HEK293 (cell line): ENCODE results near the gene C2orf74.

Experiments used
- CTCF ChIA-PET: fragments of 350-600 bp; formaldehyde crosslinking; extraction: SDS; loops from one replicate; lab custom pipeline; 2021; ENCODE audit warnings: antibody characterized with exemption; lab: Yijun Ruan, JAX
- POLR2A ChIA-PET: fragments of 300-600 bp; formaldehyde crosslinking; extraction: SDS; loops from one replicate; lab custom pipeline; 2020; ENCODE audit warnings: antibody characterized with exemption, inconsistent platforms; lab: Yijun Ruan, JAX
- H3K27ac ChIP-seq: fragments of 200-500 bp; sonication (Bioruptor generic); 2 replicates; pipeline ENCODE4 v1.5.1; 2014; ENCODE audit warnings: low read depth, low read length, control low read depth, inconsistent platforms; ENCODE audit errors: extremely low read depth
- H3K36me3 ChIP-seq, 2 experiments: fragments of 200-500 bp in 1 of 2; sonication (Bioruptor generic) in 1 of 2; 1 replicate in 1 of 2; 2 replicates in 1 of 2; pipeline ENCODE4 v1.5.1; 2014 to 2017; ENCODE audit warnings: inconsistent platforms in 2 of 2, low read length in 2 of 2; ENCODE audit not compliant: control insufficient read depth in 2 of 2, insufficient read depth in 1 of 2
- H3K4me1 ChIP-seq: fragments of 200-500 bp; sonication (Bioruptor generic); 2 replicates; pipeline ENCODE4 v1.5.1; 2014; ENCODE audit warnings: mild to moderate bottlenecking, low read length, inconsistent platforms; ENCODE audit not compliant: control insufficient read depth, insufficient read depth
- H3K4me3 ChIP-seq: 2 replicates; pipeline ENCODE4 v1.5.1; 2011; ENCODE audit warnings: low read depth, mild to moderate bottlenecking, control low read depth, low read length, moderate library complexity
- H3K9me3 ChIP-seq: fragments of 200-500 bp; sonication (Bioruptor generic); 2 replicates; pipeline ENCODE4 v1.5.1; 2014; ENCODE audit warnings: low read depth, low read length, inconsistent platforms; ENCODE audit not compliant: control insufficient read depth, insufficient read depth
- GLIS1 ChIP-seq: fragments of 450-650 bp; formaldehyde crosslinking; IDR thresholded peaks from 2 replicates; pipeline ENCODE4 v1.5.1; 2016; ENCODE audit warnings: missing biosample characterization, missing genetic modification characterization
- KLF17 ChIP-seq: fragments of 450-650 bp; formaldehyde crosslinking; IDR thresholded peaks from 2 replicates; pipeline ENCODE4 v1.5.1; 2016; ENCODE audit warnings: missing biosample characterization, missing genetic modification characterization
- OSR2 ChIP-seq: fragments of 450-650 bp; formaldehyde crosslinking; IDR thresholded peaks from 2 replicates; pipeline ENCODE4 v1.5.1; 2016; ENCODE audit warnings: missing biosample characterization, missing genetic modification characterization
- PRDM10 ChIP-seq: fragments of 450-650 bp; formaldehyde crosslinking; IDR thresholded peaks from 2 replicates; pipeline ENCODE4 v1.5.1; 2016; ENCODE audit warnings: missing biosample characterization, missing genetic modification characterization
- SCRT2 ChIP-seq: fragments of 450-650 bp; formaldehyde crosslinking; IDR thresholded peaks from 2 replicates; pipeline ENCODE4 v1.5.1; 2016; ENCODE audit warnings: missing biosample characterization, missing genetic modification characterization
- ZBTB10 ChIP-seq: fragments of 450-650 bp; formaldehyde crosslinking; IDR thresholded peaks from 2 replicates; pipeline ENCODE4 v1.5.1; 2016; ENCODE audit warnings: missing biosample characterization, missing genetic modification characterization
- ZBTB6 ChIP-seq: fragments of 450-650 bp; formaldehyde crosslinking; IDR thresholded peaks from 2 replicates; pipeline ENCODE4 v1.5.1; 2017; ENCODE audit warnings: missing biosample characterization, missing genetic modification characterization
- ZEB2 ChIP-seq: fragments of 450-650 bp; formaldehyde crosslinking; IDR thresholded peaks from 2 replicates; pipeline ENCODE4 v1.5.1; 2016; ENCODE audit warnings: missing biosample characterization, missing genetic modification characterization
- ZFP3 ChIP-seq: fragments of 450-650 bp; formaldehyde crosslinking; IDR thresholded peaks from 2 replicates; pipeline ENCODE4 v1.5.1; 2016; ENCODE audit warnings: low read depth, missing biosample characterization, missing genetic modification characterization
- ZFP69B ChIP-seq: fragments of 450-650 bp; formaldehyde crosslinking; IDR thresholded peaks from 2 replicates; pipeline ENCODE4 v1.5.1; 2016; ENCODE audit warnings: missing biosample characterization, missing genetic modification characterization
- ZNF155 ChIP-seq: fragments of 450-650 bp; formaldehyde crosslinking; IDR thresholded peaks from 2 replicates; pipeline ENCODE4 v1.5.1; 2016; ENCODE audit warnings: missing biosample characterization, missing genetic modification characterization
- ZNF302 ChIP-seq: fragments of 450-650 bp; formaldehyde crosslinking; IDR thresholded peaks from 2 replicates; pipeline ENCODE4 v1.5.1; 2016; ENCODE audit warnings: missing biosample characterization, missing genetic modification characterization, low read depth
- ZNF366 ChIP-seq: fragments of 450-650 bp; formaldehyde crosslinking; conservative IDR thresholded peaks from 2 replicates; pipeline ENCODE4 v1.5.1; 2016; ENCODE audit warnings: missing biosample characterization, missing genetic modification characterization
- ZNF398 ChIP-seq: fragments of 450-650 bp; formaldehyde crosslinking; IDR thresholded peaks from 2 replicates; pipeline ENCODE4 v1.5.1; 2017; ENCODE audit warnings: missing biosample characterization, missing genetic modification characterization
- ZNF548 ChIP-seq: fragments of 450-650 bp; formaldehyde crosslinking; IDR thresholded peaks from 2 replicates; pipeline ENCODE4 v1.5.1; 2016; ENCODE audit warnings: missing biosample characterization, missing genetic modification characterization
- ZNF658 ChIP-seq: fragments of 450-650 bp; formaldehyde crosslinking; IDR thresholded peaks from 2 replicates; pipeline ENCODE4; 2016; ENCODE audit warnings: missing biosample characterization, missing genetic modification characterization
- ZNF660 ChIP-seq: fragments of 450-650 bp; IDR thresholded peaks from 2 replicates; pipeline ENCODE4 v1.5.1; 2018; ENCODE audit warnings: missing biosample characterization, mild to moderate bottlenecking, missing genetic modification characterization
- ZNF704 ChIP-seq: fragments of 450-650 bp; formaldehyde crosslinking; IDR thresholded peaks from 2 replicates; pipeline ENCODE4 v1.5.1; 2016; ENCODE audit warnings: missing biosample characterization, missing genetic modification characterization
- ZNF843 ChIP-seq: fragments of 450-650 bp; formaldehyde crosslinking; IDR thresholded peaks from 2 replicates; pipeline ENCODE4 v1.5.1; 2016; ENCODE audit warnings: missing biosample characterization, missing genetic modification characterization

The C2orf74 gene

GRCh38 chr2:61196671-61197070 lies 34.7 kb downstream of the C2orf74 start:
- Histone ChIP-seq H3K4me1 (no peaks in the 10 kb centered on the region), H3K4me3 (no peak overlapping the region), H3K27ac (no peak overlapping the region), H3K9me3 (no peaks in the 10 kb centered on the region), H3K36me3 (peaks cover 19 to 34% of the 10 kb centered on the region in 2 experiments)
- peak; percentile 43; the same call in 1 of the 2 replicates for TF ChIP-seq OSR2
- no peak for TF ChIP-seq ZFP3 (tag by site-specific recombination)
- ChIA-PET POLR2A (interaction anchor here (0.6 to 1.6 kb wide), 2 partner anchors 17 to 466 kb away, joined by 3 to 5 read pairs; no protein-coding TSS in a partner anchor), CTCF (interaction anchor here (0.8 kb wide), 1 partner anchor 24 kb away, joined by 3 read pairs; no protein-coding TSS in a partner anchor)

- TF ChIP-seq ZBTB10 (tag by site-specific recombination) (no peak), ZNF302 (tag by site-specific recombination) (no peak), ZNF398 (tag by site-specific recombination) (no peak)
- POLR2A ChIA-PET, result no interaction called here
- H3K4me1 ChIP-seq, result no peaks in the 10 kb centered on the region
- H3K27ac ChIP-seq, result no peak overlapping the region
- H3K36me3 ChIP-seq, result peaks cover 55 to 82% of the 10 kb centered on the region in 2 experiments
- H3K9me3 ChIP-seq, result no peaks in the 10 kb centered on the region
- CTCF ChIA-PET, result no interaction called here
- H3K4me3 ChIP-seq, result no peak overlapping the region
These were observed 43.1 kb downstream of the C2orf74 start for GRCh38 chr2:61205132-61205531.

- H3K9me3 ChIP-seq, result no peaks in the 10 kb centered on the region
- ChIA-PET CTCF (interaction anchor here (0.7 kb wide), 1 partner anchor 75 kb away, joined by 3 read pairs; no protein-coding TSS in a partner anchor), POLR2A (interaction anchor here (1.2 kb wide), 1 partner anchor 8 kb away, joined by 3 read pairs; no protein-coding TSS in a partner anchor)
- H3K36me3 ChIP-seq, result peaks cover 41 to 71% of the 10 kb centered on the region in 2 experiments
- no peak overlapping the region for H3K27ac ChIP-seq
- no peak overlapping the region for H3K4me3 ChIP-seq
- no peaks in the 10 kb centered on the region for H3K4me1 ChIP-seq
- TF ChIP-seq ZNF548 (tag by site-specific recombination) (no peak), ZNF366 (tag by site-specific recombination) (no peak), ZBTB6 (tag by site-specific recombination) (no peak), ZNF843 (tag by site-specific recombination) (no peak), ZNF704 (no peak), ZFP69B (tag by site-specific recombination) (no peak), KLF17 (tag by site-specific recombination) (no peak), SCRT2 (peak; percentile 75), GLIS1 (tag by site-specific recombination) (no peak), ZEB2 (tag by site-specific recombination) (no peak), ZNF658 (tag by site-specific recombination) (no peak), PRDM10 (tag by site-specific recombination) (peak; percentile 85), ZNF155 (tag by site-specific recombination) (no peak), ZNF660 (no peak)
These were observed 48.5 kb downstream of the C2orf74 start for GRCh38 chr2:61210332-61210981.
